Gastroesophageal sphincter (tissue), 4 donors: ENCODE results near the gene NEK6. TPM values are rescaled to one million over a fixed set of nuclear protein-coding genes. Genes with fewer than 3 reads are reported as not detected.

ENCODE experiments used
- ATAC-seq: fragments of 150-250 bp; one replicate; pipeline ENCODE4 v1.9.1; 2016; ENCODE audit warnings: mild to moderate bottlenecking, moderate library complexity
- H3K27ac ChIP-seq, 4 donors: fragments of 200-600 bp; sonication (generic) in 3 of 4; 1 replicate in 3 of 4; 2 replicates in 1 of 4; pipeline ENCODE4 v1.5.1; 2016 to 2019
- H3K27me3 ChIP-seq: fragments of 200-600 bp; sonication (generic); one replicate; pipeline ENCODE4 v1.5.1; 2019
- H3K36me3 ChIP-seq, 2 donors: fragments of 200-600 bp; sonication (generic); one replicate each; pipeline ENCODE4 v1.5.1; 2019; ENCODE audit warnings: control low read depth in 1 of 2
- H3K4me1 ChIP-seq, 3 donors: fragments of 200-600 bp; sonication (generic); 1 replicate in 2 of 3; 2 replicates in 1 of 3; pipeline ENCODE4 v1.5.1; 2016 to 2019; ENCODE audit warnings: control low read depth in 2 of 3
- H3K4me3 ChIP-seq, 2 donors: fragments of 200-600 bp; sonication (generic); one replicate each; pipeline ENCODE4 v1.5.1; 2019; ENCODE audit warnings: mild to moderate bottlenecking in 1 of 2, moderate library complexity in 1 of 2
- H3K9me3 ChIP-seq, 3 donors: fragments of 200-600 bp; sonication (generic); one replicate each; pipeline ENCODE4 v1.5.1; 2017 to 2019; ENCODE audit warnings: control low read depth in 2 of 3
- EP300 ChIP-seq: sonication (generic); formaldehyde crosslinking; IDR thresholded peaks from one replicate; pipeline ENCODE4 v1.6.1; 2017; ENCODE audit warnings: antibody characterized with exemption, mild to moderate bottlenecking
- POLR2A ChIP-seq, 2 donors: fragments of 450-650 bp; IDR thresholded peaks; one replicate each; pipeline ENCODE4 v1.6.1; 2017; ENCODE audit warnings: antibody characterized with exemption in 2 of 2, mild to moderate bottlenecking in 2 of 2, moderate library complexity in 1 of 2
- POLR2AphosphoS5 ChIP-seq: sonication (generic); formaldehyde crosslinking; IDR thresholded peaks from one replicate; pipeline ENCODE4 v1.6.1; 2017; ENCODE audit warnings: antibody characterized with exemption
- WGBS, 2 donors: methylation state at CpG; one replicate each; pipeline ENCODE4 v1.1.5; 2018; ENCODE audit warnings: low coverage in 1 of 2; 5-methylcytosine and 5-hydroxymethylcytosine counted together
- total RNA-seq, 4 donors: library from RNA; depleted of rRNA; stranded (reverse); fragments of >200 nt; gene quantifications; one replicate each; pipeline ENCODE4 v1.1.0, GENCODE V29; 2016
- TF ChIP-seq, protein P1 (sequence below), 4 experiments: fragments of 200-600 bp in 2 of 4; fragments of 450-650 bp in 2 of 4; sonication (generic) in 1 of 4; IDR thresholded peaks; one replicate each; pipeline ENCODE4 v1.5.1; 2017 to 2019; ENCODE audit warnings: antibody characterized with exemption in 4 of 4, mild to moderate bottlenecking in 2 of 4, moderate library complexity in 2 of 4

Gene NEK6
- total RNA-seq, 4 donors from 2014 or later: 13.2 to 31.7 (median 19.3) TPM

DNA sequence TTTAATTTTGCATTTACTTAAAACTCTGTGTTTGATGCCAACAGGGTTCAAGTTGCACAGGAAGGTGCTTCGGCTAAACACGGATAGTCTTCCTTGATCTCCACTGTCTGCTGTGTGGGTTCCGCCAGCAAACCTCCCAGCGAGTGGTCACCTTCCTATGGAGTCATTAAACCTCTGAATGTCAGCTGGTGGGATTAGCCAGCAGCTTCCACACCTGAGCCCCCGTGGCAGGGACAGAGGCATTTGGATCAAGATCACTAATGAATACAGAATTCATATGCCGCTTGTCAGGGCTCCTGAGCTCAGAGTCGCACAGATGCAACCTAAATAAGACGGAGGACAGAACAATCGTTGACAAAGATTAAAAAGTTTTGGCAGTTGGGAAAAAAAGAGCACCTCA lies 118.0 kb downstream of the NEK6 start:
- WGBS, 2 donors: 38 to 89% methylated on average over 3 to 8 of the region's 9 CpGs
- TF ChIP-seq EP300 (no peak), POLR2AphosphoS5 (no peak), POLR2A (IDR thresholded peaks at IDR 0.05) (no peak)
- TF ChIP-seq, protein P1, sequence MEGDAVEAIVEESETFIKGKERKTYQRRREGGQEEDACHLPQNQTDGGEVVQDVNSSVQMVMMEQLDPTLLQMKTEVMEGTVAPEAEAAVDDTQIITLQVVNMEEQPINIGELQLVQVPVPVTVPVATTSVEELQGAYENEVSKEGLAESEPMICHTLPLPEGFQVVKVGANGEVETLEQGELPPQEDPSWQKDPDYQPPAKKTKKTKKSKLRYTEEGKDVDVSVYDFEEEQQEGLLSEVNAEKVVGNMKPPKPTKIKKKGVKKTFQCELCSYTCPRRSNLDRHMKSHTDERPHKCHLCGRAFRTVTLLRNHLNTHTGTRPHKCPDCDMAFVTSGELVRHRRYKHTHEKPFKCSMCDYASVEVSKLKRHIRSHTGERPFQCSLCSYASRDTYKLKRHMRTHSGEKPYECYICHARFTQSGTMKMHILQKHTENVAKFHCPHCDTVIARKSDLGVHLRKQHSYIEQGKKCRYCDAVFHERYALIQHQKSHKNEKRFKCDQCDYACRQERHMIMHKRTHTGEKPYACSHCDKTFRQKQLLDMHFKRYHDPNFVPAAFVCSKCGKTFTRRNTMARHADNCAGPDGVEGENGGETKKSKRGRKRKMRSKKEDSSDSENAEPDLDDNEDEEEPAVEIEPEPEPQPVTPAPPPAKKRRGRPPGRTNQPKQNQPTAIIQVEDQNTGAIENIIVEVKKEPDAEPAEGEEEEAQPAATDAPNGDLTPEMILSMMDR (IDR thresholded peaks at IDR 0.05): no peak
- no peaks in the 10 kb centered on the region for H3K9me3 ChIP-seq
- peaks cover 3 to 44% (median 4%) of the 10 kb centered on the region in 3 donors for H3K4me1 ChIP-seq
- H3K27me3 ChIP-seq: no peaks in the 10 kb centered on the region
- H3K27ac ChIP-seq: no peak overlapping the region
- no peak overlapping the region for H3K4me3 ChIP-seq
- peaks cover 0 to 22% of the 10 kb centered on the region in 2 donors for H3K36me3 ChIP-seq
- no peak for ATAC-seq

DNA sequence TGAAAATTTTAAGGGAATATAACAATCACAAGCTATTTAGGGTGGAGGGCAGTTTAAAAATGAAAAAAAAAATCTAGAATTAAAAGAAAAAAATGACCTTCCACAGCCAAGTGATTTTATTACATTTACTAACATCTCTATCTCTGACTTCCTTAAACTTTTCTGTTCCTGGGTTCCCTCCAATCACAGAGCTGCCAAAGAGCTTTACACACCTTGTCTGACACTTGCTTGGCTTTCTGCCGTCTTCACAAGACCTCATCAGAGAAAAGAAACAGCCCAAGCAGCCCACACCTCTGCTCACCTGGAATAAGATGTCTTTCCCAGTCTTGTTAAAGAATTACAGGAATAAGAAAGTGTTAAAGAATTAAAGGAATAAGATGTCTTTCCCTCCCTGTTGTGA lies 118.6 kb downstream of the NEK6 start:
- no peak overlapping the region for H3K27ac ChIP-seq
- no peak for TF ChIP-seq EP300
- TF ChIP-seq, protein P1 (IDR thresholded peaks at IDR 0.05): no peak
- no peak for TF ChIP-seq POLR2A (IDR thresholded peaks at IDR 0.05)
- no peak for TF ChIP-seq POLR2AphosphoS5
- peaks cover 0 to 23% of the 10 kb centered on the region in 2 donors for H3K36me3 ChIP-seq
- H3K4me3 ChIP-seq: no peak overlapping the region
- no peak for ATAC-seq
- no peaks in the 10 kb centered on the region for H3K9me3 ChIP-seq
- H3K4me1 ChIP-seq: peaks cover 3 to 43% (median 4%) of the 10 kb centered on the region in 3 donors
- 14 to 54% methylated on average over 1 of the region's 1 CpG for WGBS, 2 donors
- no peaks in the 10 kb centered on the region for H3K27me3 ChIP-seq

DNA sequence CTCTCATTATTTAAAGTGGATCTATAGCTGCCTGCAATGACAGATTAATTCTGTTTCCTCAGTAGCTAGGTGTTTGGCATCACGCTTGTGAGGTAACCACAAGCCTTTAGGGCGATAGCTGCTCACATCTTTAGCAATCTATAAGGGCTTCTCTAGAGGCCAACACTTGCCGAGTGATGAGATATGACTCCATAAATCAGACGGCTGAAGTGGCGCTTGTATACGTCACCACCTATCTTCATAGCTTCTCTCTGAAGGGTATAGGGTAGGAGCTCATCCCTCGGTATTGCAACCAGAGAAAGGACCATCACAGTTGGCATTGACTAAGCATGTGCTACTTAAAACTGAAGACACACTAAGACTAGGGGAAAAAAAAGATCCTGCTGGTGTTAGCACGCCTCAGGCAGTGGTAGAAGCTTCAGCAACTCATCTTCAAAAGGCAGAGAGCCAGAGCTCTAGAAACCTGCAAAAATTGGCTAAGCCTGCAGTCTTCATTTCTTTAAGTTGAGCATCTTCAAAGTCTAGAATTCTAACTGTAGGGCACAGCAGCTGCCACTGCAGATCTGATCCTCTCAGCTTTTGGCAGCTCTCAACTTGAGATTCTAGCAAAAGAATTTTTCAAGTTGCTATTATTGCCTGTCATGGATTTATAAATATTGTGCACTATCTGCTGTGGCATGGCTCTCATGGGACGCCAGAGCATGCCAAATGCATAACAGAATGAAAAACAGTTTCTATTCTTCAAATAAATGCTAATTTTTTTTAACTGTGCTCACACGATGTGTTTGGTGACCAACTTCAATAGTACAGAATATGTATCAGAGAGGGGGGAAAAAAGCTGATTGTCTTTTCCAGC lies 120.0 kb downstream of the NEK6 start:
- no peak for ATAC-seq

DNA sequence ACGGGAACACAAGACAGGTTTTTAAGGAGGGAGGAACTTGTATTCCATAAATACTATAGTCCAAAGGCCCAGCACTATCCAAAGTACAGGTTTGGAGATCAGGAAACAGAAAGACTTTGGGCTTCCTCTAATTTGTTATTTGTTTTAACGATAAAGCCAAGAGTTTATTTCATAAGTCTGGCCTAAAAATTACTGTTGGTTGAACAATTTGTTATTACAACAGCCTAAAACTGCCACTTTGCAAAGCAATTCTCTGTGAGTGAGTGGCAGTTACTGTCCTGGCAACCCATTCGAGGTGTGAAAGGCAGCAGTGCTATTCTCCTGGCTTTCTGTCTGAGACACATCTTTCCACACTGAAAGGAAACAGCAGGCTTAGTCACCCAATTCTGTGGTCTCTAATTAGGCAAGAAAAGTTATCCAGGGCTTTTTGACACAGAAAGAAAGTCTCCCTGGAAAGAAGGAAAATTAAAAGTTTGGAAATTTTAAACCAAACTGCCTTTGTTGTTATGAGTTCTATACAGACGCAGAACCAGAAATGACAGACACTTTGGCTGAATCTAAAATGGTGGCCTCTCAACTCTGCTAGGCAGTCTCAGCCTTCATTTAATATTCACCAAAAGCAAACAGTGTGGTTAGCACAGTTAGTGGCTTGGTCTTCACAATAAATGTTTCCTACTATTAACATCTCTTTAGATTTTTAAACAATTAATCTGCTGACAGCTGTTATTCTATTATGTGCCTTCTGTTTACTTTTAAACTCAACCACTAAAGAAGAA lies 123.6 kb downstream of the NEK6 start:
- no peaks in the 10 kb centered on the region for H3K27me3 ChIP-seq
- no peak for ATAC-seq
- TF ChIP-seq POLR2A (IDR thresholded peaks at IDR 0.05) (no peak), POLR2AphosphoS5 (no peak), EP300 (no peak)
- TF ChIP-seq, protein P1 (IDR thresholded peaks at IDR 0.05): no peak
- peaks cover 0 to 44% of the 10 kb centered on the region in 2 donors for H3K36me3 ChIP-seq
- H3K4me1 ChIP-seq: peaks cover 3 to 33% (median 4%) of the 10 kb centered on the region in 3 donors
- H3K27ac ChIP-seq: no peak overlapping the region
- H3K4me3 ChIP-seq: no peak overlapping the region
- H3K9me3 ChIP-seq: no peaks in the 10 kb centered on the region
- 80 to 87% methylated on average over 4 of the region's 4 CpGs for WGBS, 2 donors

More for the DNA sequence above, 120.0 kb downstream of the NEK6 start:
- TF ChIP-seq EP300 (no peak), POLR2A (IDR thresholded peaks at IDR 0.05) (no peak), POLR2AphosphoS5 (no peak)
- TF ChIP-seq, protein P1 (IDR thresholded peaks at IDR 0.05): no peak
- H3K27ac ChIP-seq: no peak overlapping the region
- peaks cover 0 to 34% of the 10 kb centered on the region in 2 donors for H3K36me3 ChIP-seq
- no peaks in the 10 kb centered on the region for H3K27me3 ChIP-seq
- peaks cover 3 to 35% (median 4%) of the 10 kb centered on the region in 3 donors for H3K4me1 ChIP-seq
- H3K4me3 ChIP-seq: no peak overlapping the region
- WGBS, 2 donors: 53 to 70% methylated on average over 5 to 10 of the region's 10 CpGs
- H3K9me3 ChIP-seq: no peaks in the 10 kb centered on the region
